CD14-positive monocyte (primary cell): Measurements from ENCODE around the gene UTS2B. TPM values are rescaled to one million over a fixed set of nuclear protein-coding genes. Genes with fewer than 3 reads are reported as not detected.

Experiments used
- DNase-seq, 3 donors: peaks; one replicate each; pipeline ENCODE4 v3.0.0-alpha.2; 2011 to 2022
- H2AFZ ChIP-seq: 2 replicates; pipeline ENCODE4 v1.6.0; 2012; ENCODE audit warnings: mild to moderate bottlenecking, low read depth, low read length, inconsistent platforms; ENCODE audit not compliant: insufficient read depth, poor library complexity, severe bottlenecking
- H3K27ac ChIP-seq, 2 donors: 1 replicate in 1 of 2; 2 replicates in 1 of 2; pipeline ENCODE4 v1.5.1; 2012 to 2013; ENCODE audit warnings: low read length in 2 of 2, control low read depth in 1 of 2, inconsistent platforms in 1 of 2, low read depth in 1 of 2, mild to moderate bottlenecking in 1 of 2
- H3K27me3 ChIP-seq, 2 donors: one replicate each; pipeline versions ENCODE4 v1.6.0 to v1.6.1; 2011 to 2013; ENCODE audit warnings: low read length in 2 of 2; ENCODE audit not compliant: control insufficient read depth in 2 of 2, insufficient read depth in 2 of 2
- H3K36me3 ChIP-seq, 2 donors: replicated peaks in 1 of 2; 1 replicate in 1 of 2; 2 replicates in 1 of 2; pipeline versions ENCODE4 v1.5.1 to v1.6.1; 2012 to 2013; ENCODE audit warnings: low read length in 2 of 2, control low read depth in 1 of 2, inconsistent platforms in 1 of 2, mild to moderate bottlenecking in 1 of 2; ENCODE audit not compliant: insufficient read depth in 2 of 2, control insufficient read depth in 1 of 2
- H3K4me1 ChIP-seq, 2 donors: 1 replicate in 1 of 2; 2 replicates in 1 of 2; pipeline versions ENCODE4 v1.5.1 to v1.6.1; 2012 to 2013; ENCODE audit warnings: low read length in 2 of 2, control low read depth in 1 of 2, inconsistent platforms in 1 of 2, mild to moderate bottlenecking in 1 of 2, moderate library complexity in 1 of 2; ENCODE audit not compliant: insufficient read depth in 2 of 2, control insufficient read depth in 1 of 2
- H3K4me2 ChIP-seq: replicated peaks from 2 replicates; pipeline ENCODE3; 2012; ENCODE audit warnings: low read length, moderate library complexity, mild to moderate bottlenecking; ENCODE audit not compliant: poor library complexity, severe bottlenecking; ENCODE audit errors: extremely low read depth
- H3K4me3 ChIP-seq, 3 experiments: fragments of 200-600 bp in 1 of 3; sonication (generic) in 1 of 3; replicated peaks in 1 of 3; 1 replicate in 2 of 3; 2 replicates in 1 of 3; pipeline ENCODE4 v1.5.1; 2011 to 2013; ENCODE audit warnings: low read length in 3 of 3, mild to moderate bottlenecking in 3 of 3, control low read depth in 2 of 3, low read depth in 2 of 3, inconsistent platforms in 1 of 3, moderate library complexity in 1 of 3
- H3K79me2 ChIP-seq: 2 replicates; pipeline ENCODE4 v1.6.0; 2012; ENCODE audit warnings: mild to moderate bottlenecking, control low read depth, inconsistent platforms, low read length, moderate library complexity; ENCODE audit not compliant: insufficient read depth
- H3K9ac ChIP-seq: 2 replicates; pipeline ENCODE4 v1.6.0; 2017; ENCODE audit warnings: low read length, mild to moderate bottlenecking; ENCODE audit not compliant: insufficient read depth, poor library complexity, severe bottlenecking
- H3K9me3 ChIP-seq, 2 donors: replicated peaks in 1 of 2; 1 replicate in 1 of 2; 2 replicates in 1 of 2; pipeline versions ENCODE4 v1.5.1 to v1.6.1; 2012 to 2013; ENCODE audit warnings: low read length in 2 of 2, control low read depth in 1 of 2; ENCODE audit not compliant: control insufficient read depth in 1 of 2, insufficient read depth in 1 of 2
- H4K20me1 ChIP-seq: 2 replicates; pipeline ENCODE4 v1.6.0; 2012; ENCODE audit warnings: mild to moderate bottlenecking, low read length, control low read depth, moderate library complexity; ENCODE audit not compliant: insufficient read depth
- H3K27ac Mint-ChIP-seq, 7 donors: one replicate each; pipeline ENCODE4 v1.8.0; 2020; ENCODE audit warnings: mild to moderate bottlenecking in 7 of 7, mixed read lengths in 7 of 7, moderate library complexity in 6 of 7, inconsistent platforms in 2 of 7
- H3K27me3 Mint-ChIP-seq, 3 donors: one replicate each; pipeline ENCODE4 v1.8.0; 2021 to 2022; ENCODE audit warnings: low read depth in 3 of 3, mild to moderate bottlenecking in 3 of 3, mixed read lengths in 3 of 3, moderate library complexity in 3 of 3, inconsistent platforms in 1 of 3
- H3K36me3 Mint-ChIP-seq, 2 donors: one replicate each; pipeline ENCODE4 v1.8.0; 2020; ENCODE audit warnings: mixed read lengths in 2 of 2, inconsistent platforms in 1 of 2, mild to moderate bottlenecking in 1 of 2
- H3K4me1 Mint-ChIP-seq: one replicate; pipeline ENCODE4 v1.8.0; 2020; ENCODE audit warnings: mild to moderate bottlenecking, mixed read lengths
- H3K4me3 Mint-ChIP-seq, 2 donors: one replicate each; pipeline ENCODE4 v1.8.0; 2020; ENCODE audit warnings: mild to moderate bottlenecking in 2 of 2, mixed read lengths in 2 of 2, moderate library complexity in 1 of 2
- H3K9me3 Mint-ChIP-seq, 7 donors: one replicate each; pipeline ENCODE4 v1.8.0; 2020 to 2022; ENCODE audit warnings: mixed read lengths in 7 of 7, mild to moderate bottlenecking in 6 of 7, moderate library complexity in 6 of 7, inconsistent platforms in 2 of 7
- WGBS: methylation state at CpG from one replicate; pipeline ENCODE4 v1.1.5; 2013; ENCODE audit warnings: missing lambda C conversion rate; ENCODE audit not compliant: insufficient coverage; 5-methylcytosine and 5-hydroxymethylcytosine counted together
- intact Hi-C, 2 donors: fragments of 100-400 bp; cut with micrococcal nuclease; formaldehyde crosslinking; loops; one replicate each; pipeline versions ENCODE4 v1.15.0 to v1.15.1; 2023
- polyA plus RNA-seq, 3 donors: library from polyadenylated mRNA; depleted of rRNA in 1 of 3; unstranded in 2 of 3; stranded (reverse) in 1 of 3; fragments of 300-500 nt in 2 of 3; fragments of >200 nt in 1 of 3; fragmentation: Illumina TruSeq in 2 of 3; gene quantifications; 1 replicate in 2 of 3; 2 replicates in 1 of 3; pipeline ENCODE4 v1.2.3, GENCODE V29; 2012 to 2021
- TF ChIP-seq, protein P1 (sequence below): fragments of 200-600 bp; IDR thresholded peaks from one replicate; pipeline ENCODE4 v1.8.0; 2022; ENCODE audit warnings: antibody characterized with exemption, mild to moderate bottlenecking

UTS2B gene
- polyA plus RNA-seq, 3 donors, result not detected

DNA sequence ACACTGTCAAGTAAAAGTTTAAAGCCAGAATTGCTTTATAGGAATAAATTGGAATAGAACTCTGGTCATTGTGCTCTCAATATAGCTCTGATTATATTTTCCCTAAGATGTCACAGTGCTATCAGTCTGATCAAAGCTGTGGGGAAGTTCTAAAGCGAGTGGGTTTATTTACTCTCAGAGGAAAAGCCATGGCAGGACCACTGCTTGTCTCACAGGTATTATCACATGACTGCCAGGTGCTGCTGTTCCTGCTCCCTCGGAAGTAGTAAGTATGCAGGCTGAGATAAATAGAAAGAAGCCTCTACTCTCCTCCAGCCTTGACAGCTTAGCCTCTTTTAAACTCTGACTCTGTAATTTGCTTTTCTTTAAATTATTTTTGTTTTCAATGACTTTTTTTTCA is 49.1 kb upstream of the UTS2B start:
- no peaks in the 10 kb centered on the region for H3K9me3 ChIP-seq
- WGBS, result no CpG with 5 or more reads among the region's 2 CpGs
- H3K27ac ChIP-seq, result no peak overlapping the region
- H3K4me3 ChIP-seq, result no peak overlapping the region
- H3K4me3 Mint-ChIP-seq, result no peak overlapping the region
- TF ChIP-seq, protein P1, sequence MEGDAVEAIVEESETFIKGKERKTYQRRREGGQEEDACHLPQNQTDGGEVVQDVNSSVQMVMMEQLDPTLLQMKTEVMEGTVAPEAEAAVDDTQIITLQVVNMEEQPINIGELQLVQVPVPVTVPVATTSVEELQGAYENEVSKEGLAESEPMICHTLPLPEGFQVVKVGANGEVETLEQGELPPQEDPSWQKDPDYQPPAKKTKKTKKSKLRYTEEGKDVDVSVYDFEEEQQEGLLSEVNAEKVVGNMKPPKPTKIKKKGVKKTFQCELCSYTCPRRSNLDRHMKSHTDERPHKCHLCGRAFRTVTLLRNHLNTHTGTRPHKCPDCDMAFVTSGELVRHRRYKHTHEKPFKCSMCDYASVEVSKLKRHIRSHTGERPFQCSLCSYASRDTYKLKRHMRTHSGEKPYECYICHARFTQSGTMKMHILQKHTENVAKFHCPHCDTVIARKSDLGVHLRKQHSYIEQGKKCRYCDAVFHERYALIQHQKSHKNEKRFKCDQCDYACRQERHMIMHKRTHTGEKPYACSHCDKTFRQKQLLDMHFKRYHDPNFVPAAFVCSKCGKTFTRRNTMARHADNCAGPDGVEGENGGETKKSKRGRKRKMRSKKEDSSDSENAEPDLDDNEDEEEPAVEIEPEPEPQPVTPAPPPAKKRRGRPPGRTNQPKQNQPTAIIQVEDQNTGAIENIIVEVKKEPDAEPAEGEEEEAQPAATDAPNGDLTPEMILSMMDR, result no peak
- H3K36me3 Mint-ChIP-seq, result peaks cover 27 to 54% of the 10 kb centered on the region in 2 donors
- H3K27me3 ChIP-seq, result no peaks in the 10 kb centered on the region
- H3K36me3 ChIP-seq, result peaks cover 33 to 60% of the 10 kb centered on the region in 2 donors
- no peaks in the 10 kb centered on the region for H3K4me1 ChIP-seq
- H3K4me1 Mint-ChIP-seq, result peaks cover 2% of the 10 kb centered on the region
- no peak for DNase-seq
- H3K79me2 ChIP-seq, result no peaks in the 10 kb centered on the region
- H4K20me1 ChIP-seq, result no peaks in the 10 kb centered on the region
- intact Hi-C loops, result no loop called here
- H3K9me3 Mint-ChIP-seq, result no peaks in the 10 kb centered on the region
- H2AFZ ChIP-seq, result no peak overlapping the region
- no peak overlapping the region for H3K4me2 ChIP-seq
- H3K9ac ChIP-seq, result no peak overlapping the region
- no peak overlapping the region for H3K27ac Mint-ChIP-seq
- no peaks in the 10 kb centered on the region for H3K27me3 Mint-ChIP-seq

GRCh38 chr3:191378142-191378812 is 48.0 kb upstream of the UTS2B start:
- Histone ChIP-seq H3K27ac (no peak overlapping the region), H3K79me2 (no peaks in the 10 kb centered on the region), H3K4me2 (no peak overlapping the region), H3K27me3 (no peaks in the 10 kb centered on the region), H4K20me1 (no peaks in the 10 kb centered on the region), H3K9ac (no peak overlapping the region), H2AFZ (no peak overlapping the region), H3K4me3 (no peak overlapping the region), H3K9me3 (no peaks in the 10 kb centered on the region), H3K4me1 (no peaks in the 10 kb centered on the region), H3K36me3 (peaks cover 26 to 54% of the 10 kb centered on the region in 2 donors)
- H3K4me1 Mint-ChIP-seq, result peaks cover 2% of the 10 kb centered on the region
- H3K4me3 Mint-ChIP-seq, result no peak overlapping the region
- H3K27me3 Mint-ChIP-seq, result no peaks in the 10 kb centered on the region
- no peak overlapping the region for H3K27ac Mint-ChIP-seq
- H3K36me3 Mint-ChIP-seq, result peaks cover 26 to 52% of the 10 kb centered on the region in 2 donors
- H3K9me3 Mint-ChIP-seq, result no peaks in the 10 kb centered on the region
- intact Hi-C loops, result no loop called here
- TF ChIP-seq, protein P1, result no peak
- DNase-seq, result no peak
